AG04449 (cell line): ENCODE measurements around the gene BAIAP2.
"Not testable (repeated sequence)": the region's sequence is repeated elsewhere in the genome, so short reads cannot be mapped to it uniquely, and the experiment has no call there.

Experiments used
- CTCF ChIA-PET: fragments of 350-600 bp; formaldehyde crosslinking; extraction: SDS; loops from one replicate; lab custom pipeline; 2021; ENCODE audit warnings: antibody characterized with exemption; lab: Yijun Ruan, JAX
- POLR2A ChIA-PET: fragments of 400-600, 350-600 bp; formaldehyde crosslinking; extraction: SDS; loops from one replicate; lab custom pipeline; 2020; ENCODE audit warnings: antibody characterized with exemption, inconsistent platforms; lab: Yijun Ruan, JAX
- DNase-seq: peaks from one replicate; pipeline ENCODE4 v3.0.0-alpha.2; 2010; ENCODE audit warnings: low read depth, low spot score
- H3K4me3 ChIP-seq: 2 replicates; pipeline ENCODE4 v1.5.1; 2011; ENCODE audit warnings: low read depth, mild to moderate bottlenecking, control low read depth, low read length
- CTCF ChIP-seq: IDR thresholded peaks from one replicate; pipeline ENCODE4 v1.5.1; 2011; ENCODE audit warnings: mild to moderate bottlenecking, moderate library complexity, low read length, control low read depth, inconsistent platforms; ENCODE audit not compliant: insufficient read depth; ENCODE audit errors: missing control alignments

BAIAP2 gene

GRCh38 chr17:81012574-81013447, 22.1 kb upstream of the BAIAP2 start:
- POLR2A ChIA-PET = no interaction called here
- CTCF ChIA-PET = interaction anchor here (1.3 to 9.0 kb wide), 4 partner anchors 9 to 90 kb away, joined by 3 to 63 read pairs (median 22); no protein-coding TSS in a partner anchor
- H3K4me3 ChIP-seq = no peak overlapping the region
- DNase-seq = no peak
- no peak for TF ChIP-seq CTCF

- no peak for DNase-seq
- CTCF ChIA-PET = interaction anchor here (5.4 to 9.0 kb wide), 2 partner anchors 8 to 89 kb away, joined by 23 to 63 read pairs; no protein-coding TSS in a partner anchor
- POLR2A ChIA-PET = no interaction called here
- no peak for TF ChIP-seq CTCF
- no peak overlapping the region for H3K4me3 ChIP-seq
Measured at GRCh38 chr17:81013642-81014041, 21.3 kb upstream of the BAIAP2 start.

- no peak for TF ChIP-seq CTCF
- CTCF ChIA-PET = interaction anchor here (0.8 to 2.1 kb wide), 6 partner anchors 9 to 87 kb away, joined by 3 to 15 read pairs (median 5); no protein-coding TSS in a partner anchor
- H3K4me3 ChIP-seq = no peak overlapping the region
- POLR2A ChIA-PET = no interaction called here
- no peak for DNase-seq
Measured at GRCh38 chr17:81015136-81015535, 19.8 kb upstream of the BAIAP2 start.

- H3K4me3 ChIP-seq = no peak overlapping the region
- ChIA-PET CTCF (interaction anchor here (1.4 to 7.8 kb wide), 3 partner anchors 81 to 589 kb away, joined by 3 to 178 read pairs (median 21); no protein-coding TSS in a partner anchor), POLR2A (no interaction called here)
- no peak for DNase-seq
- no peak for TF ChIP-seq CTCF
Measured at GRCh38 chr17:81016575-81016974, 18.4 kb upstream of the BAIAP2 start.

GRCh38 chr17:81017330-81017729, 17.6 kb upstream of the BAIAP2 start:
- CTCF ChIA-PET = interaction anchor here (1.0 to 7.8 kb wide), 4 partner anchors 10 to 590 kb away, joined by 3 to 178 read pairs (median 12); no protein-coding TSS in a partner anchor
- POLR2A ChIA-PET, DNase-seq, H3K4me3 ChIP-seq: not testable (repeated sequence)

- no peak for DNase-seq
Measured at GRCh38 chr17:81018044-81018802, 16.7 kb upstream of the BAIAP2 start.

More at GRCh38 chr17:81018044-81018802, 16.7 kb upstream of the BAIAP2 start:
- no peak for TF ChIP-seq CTCF
- H3K4me3 ChIP-seq = peak overlapping the region; percentile 19
- CTCF ChIA-PET = interaction anchor here (1.0 to 7.8 kb wide), 4 partner anchors 11 to 591 kb away, joined by 3 to 178 read pairs (median 12); no protein-coding TSS in a partner anchor
- POLR2A ChIA-PET = no interaction called here
